Suprapubic skin (tissue), 4 donors: Measurements from ENCODE around the gene CCDC39. TPM values are rescaled to one million over a fixed set of nuclear protein-coding genes. Genes with fewer than 3 reads are reported as not detected.

Experiments used
- DNase-seq, 2 donors: peaks; one replicate each; pipeline ENCODE4 v3.0.0-alpha.2; 2019; ENCODE audit warnings: low spot score in 2 of 2
- H3K27ac ChIP-seq: fragments of 200-600 bp; sonication (generic); one replicate; pipeline ENCODE4 v1.5.1; 2019
- H3K27me3 ChIP-seq: fragments of 200-600 bp; sonication (generic); one replicate; pipeline ENCODE4 v1.5.1; 2019
- H3K36me3 ChIP-seq: fragments of 200-600 bp; sonication (generic); one replicate; pipeline ENCODE4 v1.5.1; 2019
- H3K4me1 ChIP-seq: fragments of 200-600 bp; sonication (generic); one replicate; pipeline ENCODE4 v1.5.1; 2019
- H3K4me3 ChIP-seq: fragments of 200-600 bp; sonication (generic); one replicate; pipeline ENCODE4 v1.5.1; 2019; ENCODE audit warnings: mild to moderate bottlenecking
- H3K9me3 ChIP-seq: fragments of 200-600 bp; sonication (generic); one replicate; pipeline ENCODE4 v1.5.1; 2019
- CTCF ChIP-seq, 2 donors: fragments of 200-600 bp in 1 of 2; fragments of 450-650 bp in 1 of 2; sonication (generic) in 1 of 2; IDR thresholded peaks; one replicate each; pipeline ENCODE4 v1.5.1; 2016 to 2019; ENCODE audit warnings: antibody characterized with exemption in 2 of 2, mild to moderate bottlenecking in 1 of 2, moderate library complexity in 1 of 2
- EP300 ChIP-seq: sonication (generic); formaldehyde crosslinking; IDR thresholded peaks from one replicate; pipeline ENCODE4 v1.6.1; 2017; ENCODE audit warnings: antibody characterized with exemption
- POLR2A ChIP-seq, 2 donors: fragments of 450-650 bp; IDR thresholded peaks; one replicate each; pipeline ENCODE4 v1.6.1; 2017; ENCODE audit warnings: antibody characterized with exemption in 2 of 2, mild to moderate bottlenecking in 2 of 2, moderate library complexity in 2 of 2
- POLR2AphosphoS5 ChIP-seq, 3 donors: sonication (generic); formaldehyde crosslinking; IDR thresholded peaks; one replicate each; pipeline ENCODE4 v1.6.1; 2017; ENCODE audit warnings: antibody characterized with exemption in 3 of 3
- WGBS: methylation state at CpG from one replicate; pipeline ENCODE4 v1.1.5; 2018; 5-methylcytosine and 5-hydroxymethylcytosine counted together
- total RNA-seq, 4 donors: library from RNA; depleted of rRNA; stranded (reverse); fragments of >200 nt; gene quantifications; one replicate each; pipeline ENCODE4 v1.1.0, GENCODE V29; 2016

The CCDC39 gene
- total RNA-seq, 4 donors from 2014 or later, result not detected

GRCh38 chr3:180580934-180581333, 98.4 kb downstream of the CCDC39 start:
- TF ChIP-seq EP300 (no peak), CTCF (IDR thresholded peaks at IDR 0.05) (no peak), POLR2A (IDR thresholded peaks at IDR 0.05) (no peak), POLR2AphosphoS5 (IDR thresholded peaks at IDR 0.05) (no peak)
- WGBS, result 76% methylated on average over 1 of the region's 1 CpG
- H3K27ac ChIP-seq, result no peak overlapping the region
- H3K27me3 ChIP-seq, result no peaks in the 10 kb centered on the region
- DNase-seq, result no peak
- no peaks in the 10 kb centered on the region for H3K4me1 ChIP-seq
- H3K36me3 ChIP-seq, result no peaks in the 10 kb centered on the region
- no peak overlapping the region for H3K4me3 ChIP-seq
- no peaks in the 10 kb centered on the region for H3K9me3 ChIP-seq

- Histone ChIP-seq H3K36me3 (no peaks in the 10 kb centered on the region), H3K9me3 (no peaks in the 10 kb centered on the region), H3K4me3 (no peak overlapping the region), H3K4me1 (no peaks in the 10 kb centered on the region), H3K27me3 (no peaks in the 10 kb centered on the region), H3K27ac (no peak overlapping the region)
- no peak for DNase-seq
- TF ChIP-seq POLR2AphosphoS5 (IDR thresholded peaks at IDR 0.05), result no peak
- TF ChIP-seq CTCF (IDR thresholded peaks at IDR 0.05), result no peak
- TF ChIP-seq EP300, result no peak
- TF ChIP-seq POLR2A (IDR thresholded peaks at IDR 0.05), result no peak
- WGBS, result 81% methylated on average over 3 of the region's 3 CpGs
These were observed 103.7 kb downstream of the CCDC39 start for GRCh38 chr3:180575571-180575970.

GRCh38 chr3:180571831-180572598, 107.3 kb downstream of the CCDC39 start:
- Histone ChIP-seq H3K36me3 (no peaks in the 10 kb centered on the region), H3K4me1 (no peaks in the 10 kb centered on the region), H3K9me3 (no peaks in the 10 kb centered on the region), H3K27me3 (no peaks in the 10 kb centered on the region), H3K27ac (no peak overlapping the region), H3K4me3 (no peak overlapping the region)
- TF ChIP-seq EP300 (no peak), CTCF (IDR thresholded peaks at IDR 0.05) (no peak), POLR2A (IDR thresholded peaks at IDR 0.05) (no peak), POLR2AphosphoS5 (IDR thresholded peaks at IDR 0.05) (no peak)
- no peak for DNase-seq
- 82% methylated on average over 6 of the region's 6 CpGs for WGBS

- no peaks in the 10 kb centered on the region for H3K36me3 ChIP-seq
- H3K4me3 ChIP-seq, result no peak overlapping the region
- no peaks in the 10 kb centered on the region for H3K27me3 ChIP-seq
- no peaks in the 10 kb centered on the region for H3K4me1 ChIP-seq
- DNase-seq, result no peak
- no peaks in the 10 kb centered on the region for H3K9me3 ChIP-seq
- H3K27ac ChIP-seq, result no peak overlapping the region
- TF ChIP-seq POLR2A (IDR thresholded peaks at IDR 0.05), result no peak
- no peak for TF ChIP-seq POLR2AphosphoS5 (IDR thresholded peaks at IDR 0.05)
- no peak for TF ChIP-seq CTCF (IDR thresholded peaks at IDR 0.05)
- no peak for TF ChIP-seq EP300
- 75% methylated on average over 4 of the region's 4 CpGs for WGBS
These were observed 109.1 kb downstream of the CCDC39 start for GRCh38 chr3:180570238-180570637.

- Histone ChIP-seq H3K9me3 (no peaks in the 10 kb centered on the region), H3K36me3 (no peaks in the 10 kb centered on the region), H3K27me3 (no peaks in the 10 kb centered on the region), H3K27ac (no peak overlapping the region), H3K4me1 (no peaks in the 10 kb centered on the region), H3K4me3 (no peak overlapping the region)
- DNase-seq, result no peak
- 52% methylated on average over 2 of the region's 2 CpGs for WGBS
- no peak for TF ChIP-seq CTCF (IDR thresholded peaks at IDR 0.05)
These were observed 114.6 kb downstream of the CCDC39 start for GRCh38 chr3:180564676-180565075.

Other genes with a start within 250 kb of the CCDC39 start
- gene TTC14, start 77.3 kb downstream of the CCDC39 start, total RNA-seq, result 10 to 100 TPM; 15.1 to 62.2 (median 24.0) TPM
- 100 to 1,000 TPM in 1 of 4 donors, 10 to 100 TPM in 3; 62.0 to 118 (median 76.8) TPM for gene FXR1, start 233.2 kb upstream of the CCDC39 start, total RNA-seq